Motor neuron (in vitro differentiated cells): Measurements from ENCODE around the gene LBHD2. TPM values are rescaled to one million over a fixed set of nuclear protein-coding genes. Genes with fewer than 3 reads are reported as not detected.

Experiments
- ATAC-seq, 8 experiments: fragments of 200-7000 bp; cut with Tn5 transposase; replicated peaks in 6 of 8; 2 replicates each; pipeline ENCODE4 v1.8.0; 2021; ENCODE audit warnings: mild to moderate bottlenecking in 8 of 8, moderate library complexity in 8 of 8
- H3K27ac ChIP-seq, 2 donors: fragments of 250-450 bp; sonication (Bioruptor Pico); 2 replicates each; pipeline ENCODE4 v1.9.0; 2021; ENCODE audit warnings: antibody characterized with exemption in 2 of 2, mild to moderate bottlenecking in 2 of 2, moderate library complexity in 1 of 2
- H3K4me1 ChIP-seq, 2 donors: fragments of 250-450 bp; sonication (Bioruptor Pico); replicated peaks in 1 of 2; 2 replicates each; pipeline ENCODE4 v1.6.1; 2021; ENCODE audit warnings: antibody characterized with exemption in 2 of 2, mild to moderate bottlenecking in 2 of 2, moderate library complexity in 1 of 2
- H3K4me3 ChIP-seq, 5 donors: fragments of 250-450 bp; sonication (Bioruptor Pico); 2 replicates each; pipeline ENCODE4 v1.9.0; 2021; ENCODE audit warnings: antibody characterized with exemption in 5 of 5, mild to moderate bottlenecking in 5 of 5, moderate library complexity in 4 of 5
- WGBS, 10 experiments: fragments of 450-650 bp; shearing (Covaris generic); methylation state at CpG; one replicate each; pipeline ENCODE4 v1.0.0; 2022; 5-methylcytosine and 5-hydroxymethylcytosine counted together
- in situ Hi-C, 9 experiments: fragments of 400-800 bp; cut with MboI; loops; one replicate each; pipeline ENCODE4 v1.15.0; 2021; ENCODE audit warnings: low sequenced_read_pairs in 9 of 9, low pct_unique_long_range_greater_than_20kb in 2 of 9; ENCODE audit not compliant: unreplicated experiment in 9 of 9
- total RNA-seq, 8 experiments: library from RNA; unstranded; fragments of 300-600 nt; gene quantifications; 2 replicates each; pipeline versions ENCODE4 v1.2.3 to v1.2.4, GENCODE V29; 2022

Gene LBHD2
- total RNA-seq, 8 experiments from 2014 or later: not detected

DNA sequence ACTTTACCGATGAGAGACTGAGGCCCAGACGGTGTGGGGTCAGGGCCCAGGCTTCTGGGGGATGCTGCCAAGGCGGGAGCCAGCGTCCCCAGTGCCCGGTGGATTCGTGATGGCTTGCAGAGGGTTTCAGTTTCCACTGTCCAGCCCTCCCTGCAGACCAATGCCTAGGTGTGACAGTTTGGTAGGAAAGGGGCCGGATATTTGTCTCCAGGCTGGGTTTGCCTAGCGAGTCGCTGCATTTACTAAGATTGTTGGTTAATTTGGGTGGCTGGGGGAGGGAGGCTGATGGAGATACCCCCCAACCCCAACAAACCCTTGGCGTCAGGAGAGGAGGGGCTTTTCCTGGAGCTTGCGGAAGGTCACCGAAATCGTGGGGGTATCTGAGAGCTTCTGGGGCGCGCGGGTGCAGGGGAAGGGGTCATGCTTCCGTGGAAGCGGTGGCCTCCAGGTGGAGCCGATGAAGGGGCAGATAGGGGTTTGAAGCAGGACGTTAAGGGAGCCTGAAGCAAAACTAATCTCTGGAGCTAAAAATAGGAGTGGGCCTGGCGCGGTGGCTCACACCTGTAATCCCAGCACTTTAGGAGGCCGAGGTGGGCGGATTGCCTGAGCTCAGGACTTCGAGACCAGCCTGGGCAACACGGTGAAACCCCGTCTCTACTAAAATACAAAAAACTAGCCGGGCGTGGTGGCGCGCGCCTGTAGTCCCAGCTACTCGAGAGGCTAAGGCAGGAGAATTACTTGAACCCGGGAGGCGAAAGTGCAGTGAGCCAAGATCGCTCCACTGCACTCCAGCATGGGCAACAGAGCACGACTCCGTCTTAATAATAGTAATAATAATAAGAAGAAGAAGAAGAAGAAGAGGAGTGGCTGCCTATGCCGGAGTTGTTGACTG lies 25.6 kb upstream of the LBHD2 start:
- Histone ChIP-seq H3K27ac (peak overlapping the region in 1 of 2 donors; percentile 26), H3K4me1 (peaks cover 14 to 19% of the 10 kb centered on the region in 2 donors), H3K4me3 (peak overlapping the region; percentile 67 to 93 (median 84))
- ATAC-seq: peak; percentile 0 to 19 (median 5)
- in situ Hi-C loops: no loop called here
- WGBS, 10 experiments: 23 to 100% (median 63%) methylated on average over 1 to 11 of the region's 39 CpGs; no CpG with 5 or more reads in 2 of the 10 experiments

GRCh38 chr14:103059556-103059955 lies 24.5 kb upstream of the LBHD2 start:
- no peak overlapping the region for H3K27ac ChIP-seq
- in situ Hi-C loops: no loop called here
- 71 to 100% (median 77%) methylated on average over 1 to 3 of the region's 5 CpGs; no CpG with 5 or more reads in 5 of the 10 experiments for WGBS, 10 experiments
- H3K4me1 ChIP-seq: peaks cover 14 to 19% of the 10 kb centered on the region in 2 donors
- no peak overlapping the region for H3K4me3 ChIP-seq
- no peak for ATAC-seq

DNA sequence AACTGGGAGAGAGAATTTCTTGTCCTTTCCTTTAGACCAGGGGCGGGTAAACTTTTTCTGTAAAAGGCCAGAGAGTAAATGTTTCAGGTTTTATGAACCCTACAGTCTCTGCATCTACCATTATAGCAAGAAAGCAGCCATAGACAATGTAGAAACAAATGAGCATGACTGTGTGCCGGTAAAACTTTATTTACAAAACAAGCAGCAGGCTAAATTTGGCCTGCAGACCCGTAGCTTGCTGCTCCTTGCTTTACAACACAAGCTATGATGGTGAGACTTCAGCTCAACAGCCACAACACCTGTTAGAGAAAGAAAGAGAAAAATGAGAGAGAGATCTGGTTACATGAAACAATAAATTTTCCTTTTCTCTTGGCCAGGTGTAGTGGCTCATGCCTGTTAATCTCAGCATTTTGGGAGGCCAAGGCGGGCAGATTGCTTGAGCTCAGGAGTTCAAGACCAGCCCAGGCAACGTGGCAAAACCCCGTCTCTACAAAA lies 22.5 kb upstream of the LBHD2 start:
- WGBS, 10 experiments: 60 to 83% (median 67%) methylated on average over 1 to 5 of the region's 6 CpGs; no CpG with 5 or more reads in 4 of the 10 experiments
- no peak for ATAC-seq

DNA sequence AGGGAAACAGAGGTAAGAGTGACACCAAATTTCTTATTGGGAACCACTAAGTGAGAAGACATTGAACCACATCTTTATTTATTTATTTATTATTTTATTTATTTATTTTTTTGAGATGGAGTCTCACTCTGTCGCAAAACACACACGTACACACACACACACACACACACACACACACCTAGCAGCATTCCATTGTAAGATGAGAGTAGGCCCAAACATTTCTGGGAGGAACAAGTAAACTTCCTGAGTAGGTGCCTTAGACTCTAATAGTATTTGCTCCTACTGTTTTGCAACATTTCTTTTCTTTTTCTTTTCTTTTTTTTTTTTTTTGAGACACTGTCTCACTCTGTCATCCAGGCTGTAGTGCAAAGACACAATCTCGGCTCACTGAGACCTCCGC lies 19.6 kb upstream of the LBHD2 start:
- WGBS, 10 experiments: 77 to 100% (median 91%) methylated on average over 2 to 4 of the region's 4 CpGs; no CpG with 5 or more reads in 3 of the 10 experiments
- in situ Hi-C loops: no loop called here
- Histone ChIP-seq H3K4me3 (no peak overlapping the region), H3K4me1 (no peaks in the 10 kb centered on the region), H3K27ac (no peak overlapping the region)
- ATAC-seq: no peak

More for the DNA sequence above, 22.5 kb upstream of the LBHD2 start:
- H3K4me3 ChIP-seq: no peak overlapping the region
- peaks cover 7 to 10% of the 10 kb centered on the region in 2 donors for H3K4me1 ChIP-seq
- H3K27ac ChIP-seq: no peak overlapping the region
- in situ Hi-C loops: no loop called here

- no peak for ATAC-seq
- WGBS, 10 experiments: 67 to 100% (median 86%) methylated on average over 3 to 11 of the region's 12 CpGs
- no peaks in the 10 kb centered on the region for H3K4me1 ChIP-seq
- H3K27ac ChIP-seq: no peak overlapping the region
- in situ Hi-C loops: no loop called here
- H3K4me3 ChIP-seq: no peak overlapping the region
Measured at GRCh38 chr14:103064978-103065377, 19.0 kb upstream of the LBHD2 start.

DNA sequence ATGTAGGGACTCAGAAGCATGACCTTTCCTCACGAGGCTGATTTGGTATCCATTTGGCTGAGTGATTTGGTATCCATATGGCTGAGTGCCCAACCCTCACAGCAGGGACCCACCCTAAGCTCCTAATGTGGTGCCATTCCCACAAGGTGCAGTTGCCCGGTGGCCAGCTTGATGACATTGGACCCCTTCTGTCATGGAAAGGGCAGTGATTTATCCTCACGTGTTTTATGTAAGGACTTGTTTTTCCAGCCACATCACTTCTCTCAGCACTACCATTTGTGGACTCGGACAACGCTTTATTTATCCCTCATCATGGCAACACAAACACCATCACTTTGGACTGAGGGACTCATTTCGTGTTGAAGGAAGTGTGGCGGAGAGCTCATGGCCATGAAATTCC lies 18.1 kb upstream of the LBHD2 start:
- in situ Hi-C loops: no loop called here
- Histone ChIP-seq H3K4me3 (no peak overlapping the region), H3K27ac (no peak overlapping the region), H3K4me1 (no peaks in the 10 kb centered on the region)
- WGBS, 10 experiments: 0 to 95% (median 84%) methylated on average over 1 to 6 of the region's 7 CpGs; no CpG with 5 or more reads in 3 of the 10 experiments
- no peak for ATAC-seq

- Histone ChIP-seq H3K4me1 (no peaks in the 10 kb centered on the region), H3K27ac (no peak overlapping the region), H3K4me3 (no peak overlapping the region)
- 61 to 87% (median 78%) methylated on average over 3 to 7 of the region's 9 CpGs; no CpG with 5 or more reads in 4 of the 10 experiments for WGBS, 10 experiments
- ATAC-seq: no peak
- in situ Hi-C loops: no loop called here
Measured at GRCh38 chr14:103066399-103066798, 17.6 kb upstream of the LBHD2 start.

DNA sequence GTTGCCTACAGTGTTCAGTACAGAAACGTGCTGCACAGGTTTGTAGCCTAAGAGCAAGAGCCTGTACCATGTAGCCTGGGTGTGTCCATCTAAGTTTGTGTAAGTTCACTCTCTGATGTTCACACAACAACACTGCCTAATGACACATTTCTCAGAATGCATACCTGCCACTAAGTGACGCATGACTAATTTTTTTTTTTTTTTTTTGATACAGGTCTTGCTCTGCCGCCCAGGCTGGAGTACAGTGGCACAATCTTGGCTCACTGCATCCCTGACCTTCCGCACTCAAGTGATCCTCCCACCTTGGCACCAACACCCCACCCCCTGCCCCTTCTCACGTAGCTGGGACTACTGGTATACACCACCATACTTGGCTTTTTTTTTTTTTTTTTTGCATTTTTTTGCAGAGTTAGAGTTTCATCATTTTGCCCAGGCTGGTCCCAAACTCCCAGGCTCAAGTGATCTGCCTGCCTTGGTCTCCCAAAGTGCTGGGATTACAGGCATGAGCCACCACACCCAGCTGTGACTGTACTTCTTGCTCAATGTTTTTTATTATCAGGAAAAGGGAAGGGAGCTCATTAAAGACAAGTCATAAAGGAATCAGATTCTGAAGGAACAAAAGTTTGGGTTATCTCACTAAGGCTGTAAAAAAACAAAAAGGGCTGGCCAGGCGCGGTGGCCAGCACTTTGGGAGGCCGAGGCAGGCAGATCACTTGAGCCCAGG lies 16.6 kb upstream of the LBHD2 start:
- peak in 3 of 8 experiments; percentile 64 to 81 (median 81) for ATAC-seq

GRCh38 chr14:103068351-103069073 lies 15.5 kb upstream of the LBHD2 start:
- WGBS, 10 experiments: 80 to 94% (median 89%) methylated on average over 4 to 6 of the region's 22 CpGs; no CpG with 5 or more reads in 7 of the 10 experiments
- no peaks in the 10 kb centered on the region for H3K4me1 ChIP-seq
- no peak overlapping the region for H3K27ac ChIP-seq
- no peak overlapping the region for H3K4me3 ChIP-seq
- in situ Hi-C loops: no loop called here
- ATAC-seq: no peak

More for the DNA sequence above, 16.6 kb upstream of the LBHD2 start:
- H3K4me3 ChIP-seq: no peak overlapping the region
- in situ Hi-C loops: no loop called here
- H3K27ac ChIP-seq: no peak overlapping the region
- H3K4me1 ChIP-seq: no peaks in the 10 kb centered on the region
- whole genome bisulfite sequencing, 10 experiments: 29 to 100% (median 74%) methylated on average over 2 to 7 of the region's 8 CpGs; no CpG with 5 or more reads in 2 of the 10 experiments

DNA sequence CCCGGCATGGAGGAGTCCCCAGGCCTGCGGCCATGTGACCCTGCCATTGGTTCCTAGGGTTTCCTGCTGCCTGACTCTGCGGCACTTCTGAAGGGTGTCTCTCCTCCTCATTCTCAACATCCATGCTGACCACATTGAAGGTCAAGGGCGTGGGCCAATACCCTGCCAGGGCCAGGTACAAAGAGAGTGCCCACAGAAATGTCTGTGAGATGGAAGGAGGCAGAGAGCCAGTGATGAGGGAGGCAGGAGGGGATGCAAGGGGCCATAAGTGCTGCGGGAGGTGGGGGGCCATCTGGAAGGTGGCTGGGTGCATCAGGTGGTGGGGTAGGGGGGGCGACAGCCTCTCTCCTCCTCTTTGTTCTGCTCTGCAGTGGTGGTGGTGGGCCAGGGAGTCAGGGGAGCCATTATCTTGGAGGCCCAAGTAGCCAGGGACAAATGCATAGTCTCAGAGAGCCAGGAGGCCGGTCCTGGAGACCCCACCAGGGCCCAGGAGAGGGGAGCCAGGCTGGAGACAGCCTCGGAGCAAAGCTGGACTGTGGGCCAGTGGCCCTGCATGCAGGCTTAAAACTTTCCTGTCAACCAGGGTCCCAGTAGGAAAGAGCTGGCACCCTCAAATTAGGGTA lies 13.6 kb upstream of the LBHD2 start:
- H3K27ac ChIP-seq: no peak overlapping the region
- in situ Hi-C loops: no loop called here
- 83% methylated on average over 1 to 2 of the region's 8 CpGs; no CpG with 5 or more reads in 8 of the 10 experiments for WGBS, 10 experiments
- no peak overlapping the region for H3K4me3 ChIP-seq
- ATAC-seq: no peak
- peaks cover 0 to 5% of the 10 kb centered on the region in 2 donors for H3K4me1 ChIP-seq

GRCh38 chr14:103070971-103071542 lies 13.0 kb upstream of the LBHD2 start:
- Histone ChIP-seq H3K4me3 (no peak overlapping the region), H3K27ac (no peak overlapping the region), H3K4me1 (peaks cover 0 to 5% of the 10 kb centered on the region in 2 donors)
- peak in 1 of 8 experiments; percentile 4 for ATAC-seq
- in situ Hi-C loops: no loop called here
- 0 to 91% (median 37%) methylated on average over 1 to 9 of the region's 21 CpGs; no CpG with 5 or more reads in 7 of the 10 experiments for WGBS, 10 experiments
